ENCODE results near the gene POLR3GL.

DNA sequence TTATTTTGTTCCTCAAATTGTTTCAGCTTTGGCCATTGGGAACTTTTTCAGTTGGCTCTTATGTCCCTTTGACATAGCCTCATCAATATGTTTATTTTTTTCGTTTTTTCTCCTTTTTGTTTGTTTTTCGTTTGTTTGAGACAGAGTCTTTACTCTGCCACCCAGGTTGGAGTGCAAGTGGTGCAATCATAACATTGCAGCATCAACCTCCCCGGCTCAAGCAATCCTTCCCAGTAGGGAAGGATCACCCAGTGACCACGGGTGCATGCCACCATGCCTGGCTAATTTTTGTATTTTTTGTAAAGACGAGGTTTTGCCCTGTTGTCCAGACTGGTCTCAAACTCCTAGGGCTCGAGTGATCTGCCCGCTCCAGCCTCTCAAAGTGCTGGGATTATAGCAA, 8.1 kb downstream of the POLR3GL start:
- TF ChIP-seq POLR2A (IDR thresholded peaks at IDR 0.05; ENCODE audit: low read depth, low read length): no peak
- TF ChIP-seq TAF1 (IDR thresholded peaks at IDR 0.05; ENCODE audit: borderline replicate concordance, low read depth, low read length): no peak
- no peak for TF ChIP-seq POLR2AphosphoS5 (IDR thresholded peaks at IDR 0.05; ENCODE audit: low read depth, low read length)
